Heart right ventricle (tissue), 16 donors: Measurements from ENCODE around the gene ZNF761. TPM values are rescaled to one million over a fixed set of nuclear protein-coding genes. Genes with fewer than 3 reads are reported as not detected.
"Not testable (repeated sequence)": the region's sequence is repeated elsewhere in the genome, so short reads cannot be mapped to it uniquely, and the experiment has no call there.

Experiments used
- ATAC-seq, 8 donors: fragments of 200-7000 bp; cut with Tn5 transposase; one replicate each; pipeline ENCODE4 v1.9.1; 2020; ENCODE audit warnings: mild to moderate bottlenecking in 8 of 8, moderate library complexity in 8 of 8, moderate number of reproducible peaks in 1 of 8
- DNase-seq, 2 donors: peaks; one replicate each; pipeline ENCODE4 v3.0.0-alpha.2; 2020
- H3K27ac ChIP-seq, 10 donors: fragments of 200-600 bp; sonication (generic) in 2 of 10; one replicate each; pipeline versions ENCODE4 v1.5.0 to v1.8.0; 2020 to 2022; ENCODE audit warnings: mild to moderate bottlenecking in 3 of 10
- H3K27me3 ChIP-seq, 7 donors: fragments of 200-600 bp; one replicate each; pipeline ENCODE4 v1.8.0; 2021 to 2022; ENCODE audit warnings: mild to moderate bottlenecking in 2 of 7
- H3K36me3 ChIP-seq, 9 donors: fragments of 200-600 bp; sonication (generic) in 1 of 9; one replicate each; pipeline versions ENCODE4 v1.5.0 to v1.8.0; 2020 to 2022; ENCODE audit warnings: mild to moderate bottlenecking in 2 of 9
- H3K4me1 ChIP-seq, 9 donors: fragments of 200-600 bp; sonication (generic) in 1 of 9; one replicate each; pipeline versions ENCODE4 v1.5.0 to v1.8.0; 2020 to 2022; ENCODE audit warnings: mild to moderate bottlenecking in 4 of 9
- H3K4me3 ChIP-seq, 10 donors: fragments of 200-600 bp; sonication (generic) in 2 of 10; one replicate each; pipeline versions ENCODE4 v1.5.0 to v1.8.0; 2020 to 2022; ENCODE audit warnings: mild to moderate bottlenecking in 7 of 10, moderate library complexity in 2 of 10
- H3K9me3 ChIP-seq, 11 donors: fragments of 200-600 bp in 10 of 11; sonication (generic) in 2 of 11; one replicate each; pipeline versions ENCODE4 v1.5.0 to v1.8.0; 2013 to 2022; ENCODE audit warnings: mild to moderate bottlenecking in 2 of 11, control low read depth in 1 of 11, moderate library complexity in 1 of 11
- WGBS, 2 donors: extraction: QIAGEN DNeasy Blood & Tissue Kit; methylation state at CpG; one replicate each; pipeline ENCODE4 v1.1.7; 2013; ENCODE audit warnings: inconsistent platforms in 1 of 2; 5-methylcytosine and 5-hydroxymethylcytosine counted together
- intact Hi-C, 10 donors: fragments of 100-400 bp; cut with DNase I; formaldehyde crosslinking; loops; one replicate each; pipeline versions ENCODE4 v1.11.1 to v1.14.2; 2022
- polyA plus RNA-seq, 2 donors: library from polyadenylated mRNA; stranded (reverse); fragments of 200-250 nt; gene quantifications; one replicate each; pipeline ENCODE4 v1.2.3, GENCODE V29; 2013
- total RNA-seq, 10 donors: library from RNA; stranded (reverse); fragmentation: NEBNext Ultra II Directional in 3 of 10; extraction: Animal tissue kit (Norgen Biotek cat#: 25700) in 3 of 10; gene quantifications; one replicate each; pipeline versions ENCODE4 v1.2.1 to v1.2.4, GENCODE V29; 2021 to 2023
- TF ChIP-seq, protein P1 (sequence below), 9 donors: fragments of 200-600 bp; sonication (generic) in 2 of 9; IDR thresholded peaks; one replicate each; pipeline versions ENCODE4 v1.5.0 to v1.8.0; 2021 to 2022; ENCODE audit warnings: antibody characterized with exemption in 9 of 9, mild to moderate bottlenecking in 5 of 9, moderate library complexity in 1 of 9
- donor health status: Arrhythmogenic right ventricular cardiomyopathy.
- donor health status: ischemic (EF 13 %, LVEDD 7.1; RV severe dilation, severe dysfunction).
- donor health status: healthy with polysubstance abuse.
- donor health status: DM: no; HTN: yes; CAD: no.
- donor health status: DM: no; HTN: no; CAD: no.
- donor health status: ischemic (EF 25% LVEDD 6.9; RV normal size, moderate dysfunction).
- donor health status: ischemic (EF 25% LVEDD 5.7; RV mildly dilated, moderate dysfunction).
- donor health status: healthy.
- donor health status: DM: yes; HTN: yes; CAD: no.
- donor health status: Ischemic cardiomyopathy.
- donor health status: ischemic (EF 35%, LVEDD 5.7; RV mildly dilated, moderate dysfunction).
- donor health status: nonischemic (EF 11% LVEDD 7.7; RV severe dilation, severe dysfunction).
- donor health status: DM: yes; HTN: yes; CAD: no.
- donor health status: PGD.
- donor health status: ischemic (EF 29% LVEDD 5.4; RV normal size, mild dysfunction).
- donor health status: nonischemic (EF 23%, LVEDD 6.1; RV moderate dilation, normal function).

ZNF761 gene
- total and polyA plus RNA-seq, 12 donors = 2.4 to 6.9 (median 3.4) TPM

DNA sequence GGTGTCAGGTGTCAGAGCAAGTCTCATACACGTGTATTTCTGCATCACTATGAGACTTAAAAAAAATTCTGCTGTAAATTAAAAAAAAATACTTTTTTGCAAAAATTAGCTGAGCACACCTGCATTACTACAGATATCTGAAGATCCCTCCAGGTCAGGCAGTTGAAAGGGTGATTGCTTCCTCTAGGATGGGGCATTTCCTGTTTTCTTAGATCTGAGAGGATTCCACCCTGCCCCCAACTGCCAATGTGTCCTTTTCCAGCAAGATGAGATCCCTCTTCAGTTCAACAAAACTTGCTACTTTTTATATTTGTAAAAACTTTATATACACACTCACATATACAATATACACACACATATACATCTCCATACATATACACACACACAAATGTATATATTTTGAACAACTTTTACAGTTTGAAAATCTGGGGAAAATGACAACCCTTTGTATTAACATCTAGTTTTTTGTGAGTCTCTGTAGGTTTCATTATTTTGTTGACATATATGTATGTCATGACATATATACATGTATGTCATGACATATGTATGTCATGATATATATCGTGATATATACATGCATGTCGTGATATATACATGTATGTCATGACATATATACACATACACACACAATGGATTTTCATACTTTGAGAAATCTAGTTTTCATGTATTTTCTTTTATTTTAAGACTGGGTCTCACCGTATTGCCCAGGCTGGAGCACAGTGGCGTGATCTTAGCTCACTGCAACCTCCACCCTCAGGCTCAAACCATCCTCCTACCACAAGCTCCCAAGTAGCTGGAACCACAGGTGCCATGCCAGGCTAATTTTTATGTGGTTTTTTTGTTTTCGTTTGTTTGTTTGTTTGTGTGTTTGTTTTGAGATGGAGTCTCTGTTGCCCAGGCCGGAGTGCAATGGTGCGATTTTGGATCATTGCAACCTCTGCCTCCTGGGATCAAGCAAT lies 53.5 kb downstream of the ZNF761 start:
- no peaks in the 10 kb centered on the region for H3K27me3 ChIP-seq
- TF ChIP-seq, protein P1, sequence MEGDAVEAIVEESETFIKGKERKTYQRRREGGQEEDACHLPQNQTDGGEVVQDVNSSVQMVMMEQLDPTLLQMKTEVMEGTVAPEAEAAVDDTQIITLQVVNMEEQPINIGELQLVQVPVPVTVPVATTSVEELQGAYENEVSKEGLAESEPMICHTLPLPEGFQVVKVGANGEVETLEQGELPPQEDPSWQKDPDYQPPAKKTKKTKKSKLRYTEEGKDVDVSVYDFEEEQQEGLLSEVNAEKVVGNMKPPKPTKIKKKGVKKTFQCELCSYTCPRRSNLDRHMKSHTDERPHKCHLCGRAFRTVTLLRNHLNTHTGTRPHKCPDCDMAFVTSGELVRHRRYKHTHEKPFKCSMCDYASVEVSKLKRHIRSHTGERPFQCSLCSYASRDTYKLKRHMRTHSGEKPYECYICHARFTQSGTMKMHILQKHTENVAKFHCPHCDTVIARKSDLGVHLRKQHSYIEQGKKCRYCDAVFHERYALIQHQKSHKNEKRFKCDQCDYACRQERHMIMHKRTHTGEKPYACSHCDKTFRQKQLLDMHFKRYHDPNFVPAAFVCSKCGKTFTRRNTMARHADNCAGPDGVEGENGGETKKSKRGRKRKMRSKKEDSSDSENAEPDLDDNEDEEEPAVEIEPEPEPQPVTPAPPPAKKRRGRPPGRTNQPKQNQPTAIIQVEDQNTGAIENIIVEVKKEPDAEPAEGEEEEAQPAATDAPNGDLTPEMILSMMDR (IDR thresholded peaks at IDR 0.05) = no peak
- 80 to 84% methylated on average over 8 of the region's 8 CpGs for WGBS, 2 donors
- peaks cover 0 to 90% (median 18%) of the 10 kb centered on the region in 11 donors for H3K9me3 ChIP-seq
- H3K27ac ChIP-seq = no peak overlapping the region
- peaks cover 0 to 78% (median 36%) of the 10 kb centered on the region in 9 donors for H3K36me3 ChIP-seq
- ATAC-seq (no peak), DNase-seq (no peak)
- no peak overlapping the region for H3K4me3 ChIP-seq
- intact Hi-C loops = no loop called here
- no peaks in the 10 kb centered on the region for H3K4me1 ChIP-seq

DNA sequence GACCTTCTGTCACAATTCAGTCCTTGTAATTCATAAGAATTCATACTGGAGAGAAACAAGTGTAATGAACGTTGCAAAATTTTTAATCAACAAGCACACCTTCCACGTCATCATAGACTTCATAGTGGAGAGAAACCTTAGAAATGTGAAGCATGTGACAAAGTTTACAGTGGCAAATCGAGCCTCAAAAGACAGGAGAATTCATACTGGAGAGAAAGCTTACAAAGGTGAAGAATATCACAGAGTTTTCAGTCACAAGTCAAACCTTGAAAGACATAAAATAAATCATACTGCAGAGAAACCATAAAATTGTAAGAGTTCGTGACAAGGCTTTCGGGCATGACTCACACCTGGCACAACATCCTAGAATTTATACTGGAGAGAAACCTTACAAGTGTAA lies 60.4 kb downstream of the ZNF761 start:
- Histone ChIP-seq H3K27ac (no peak overlapping the region), H3K4me1 (no peaks in the 10 kb centered on the region), H3K4me3 (no peak overlapping the region), H3K36me3 (peaks cover 0 to 77% (median 36%) of the 10 kb centered on the region in 9 donors), H3K27me3 (no peaks in the 10 kb centered on the region), H3K9me3 (peaks cover 0 to 97% (median 30%) of the 10 kb centered on the region in 11 donors)
- 96 to 97% methylated on average over 5 of the region's 5 CpGs for WGBS, 2 donors
- intact Hi-C loops = no loop called here
- TF ChIP-seq, protein P1 (IDR thresholded peaks at IDR 0.05) = no peak
- ATAC-seq (no peak), DNase-seq (no peak)

DNA sequence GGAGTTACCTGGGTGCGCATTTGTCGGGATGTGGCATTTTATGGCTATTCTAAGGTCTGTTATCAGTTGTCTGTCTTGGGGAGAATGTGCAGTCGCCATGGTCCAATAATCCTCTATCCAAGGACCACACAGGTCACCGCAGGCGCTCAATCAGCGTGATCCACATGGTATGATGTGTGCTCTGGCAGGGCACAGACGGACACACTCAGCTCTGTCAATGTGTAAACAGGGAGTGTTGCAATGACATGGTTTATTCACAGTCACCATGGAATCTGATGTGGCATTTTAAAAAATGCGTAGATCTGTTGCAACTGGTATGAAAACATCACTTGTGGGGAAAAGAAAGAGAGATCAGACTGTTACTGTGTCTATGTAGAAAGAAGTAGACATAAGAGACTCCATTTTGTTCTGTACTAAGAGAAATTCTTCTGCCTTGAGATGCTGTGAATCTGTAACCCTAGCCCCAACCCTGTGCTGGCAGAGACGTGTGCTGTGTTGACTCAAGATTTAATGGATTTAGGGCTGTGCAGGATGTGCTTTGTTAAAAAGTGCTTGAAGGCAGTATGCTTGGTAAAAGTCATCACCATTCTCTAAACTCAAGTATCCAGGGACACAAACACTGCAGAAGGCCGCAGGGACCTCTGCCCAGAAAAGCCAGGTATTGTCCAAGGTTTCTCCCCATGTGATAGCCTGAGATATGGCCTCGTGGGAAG lies 65.7 kb downstream of the ZNF761 start:
- intact Hi-C loops, H3K4me3 ChIP-seq, H3K4me1 ChIP-seq, DNase-seq, H3K27me3 ChIP-seq: not testable (repeated sequence)
- peaks cover 0 to 55% (median 20%) of the 10 kb centered on the region in 11 donors for H3K9me3 ChIP-seq
- H3K36me3 ChIP-seq = peaks cover 0 to 25% (median 0%) of the 10 kb centered on the region in 9 donors
- peak overlapping the region in 1 of 10 donors; percentile 48 for H3K27ac ChIP-seq
- peak in 1 of 8 donors; percentile 26 for ATAC-seq
- WGBS, 2 donors = 42 to 47% methylated on average over 11 of the region's 11 CpGs

DNA sequence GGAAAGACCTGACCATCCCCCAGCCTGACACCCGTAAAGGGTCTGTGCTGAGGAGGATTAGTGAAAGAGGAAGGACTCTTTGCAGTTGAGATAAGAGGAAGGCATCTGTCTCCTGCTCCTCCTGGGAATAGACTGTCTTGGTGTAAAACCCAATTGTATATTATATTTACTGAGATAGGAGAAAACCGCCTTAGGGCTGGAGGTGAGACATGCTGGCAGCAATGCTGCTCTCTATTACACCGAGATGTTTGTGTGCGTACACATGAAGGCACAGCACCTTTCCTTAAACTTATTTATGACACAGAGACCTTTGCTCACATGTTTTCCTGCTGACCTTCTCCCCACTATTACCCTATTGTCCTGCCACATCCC lies 66.2 kb downstream of the ZNF761 start:
- Histone ChIP-seq H3K9me3 (peaks cover 0 to 49% (median 14%) of the 10 kb centered on the region in 11 donors), H3K27ac (peak overlapping the region in 1 of 10 donors; percentile 48), H3K36me3 (peaks cover 0 to 19% (median 0%) of the 10 kb centered on the region in 9 donors)
- H3K4me3 ChIP-seq, DNase-seq, H3K4me1 ChIP-seq, ATAC-seq, intact Hi-C loops, H3K27me3 ChIP-seq: not testable (repeated sequence)
- 44 to 63% methylated on average over 4 of the region's 4 CpGs for WGBS, 2 donors

DNA sequence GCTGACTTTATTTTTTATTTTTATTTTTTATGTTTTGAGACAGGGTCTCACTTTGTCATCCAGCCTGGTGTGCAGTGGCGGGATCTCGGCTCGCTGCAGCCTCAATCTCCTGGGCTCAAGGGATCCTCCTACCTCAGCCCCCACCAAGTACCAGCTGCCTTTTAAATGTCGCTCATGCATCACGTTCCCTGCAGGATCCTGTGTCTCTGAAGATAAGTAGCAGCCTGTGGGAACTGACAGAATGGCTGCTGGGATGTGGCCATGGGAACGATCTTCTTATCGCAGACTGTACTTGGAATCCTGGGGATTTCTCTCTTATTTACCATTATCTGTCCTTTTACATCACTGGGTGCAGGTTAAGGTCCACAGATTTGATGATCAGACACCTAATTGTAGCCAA lies 71.4 kb downstream of the ZNF761 start:
- H3K36me3 ChIP-seq, ATAC-seq, DNase-seq, H3K9me3 ChIP-seq, H3K27ac ChIP-seq, H3K4me1 ChIP-seq, H3K4me3 ChIP-seq: not testable (repeated sequence)
- intact Hi-C loops = loop anchor here in 4 of 10 donors (10.0 kb wide), 5 partner anchors 68 to 298 kb away; partner anchors contain the start of gene ZNF761 (in 1 of the 4)
- peaks cover 0 to 25% (median 7%) of the 10 kb centered on the region in 7 donors for H3K27me3 ChIP-seq
- 14 to 19% methylated on average over 7 of the region's 7 CpGs for WGBS, 2 donors
